ENCODE results near the gene ZC3H7B.

GRCh38 chr22:41387341-41387740 is 86.0 kb downstream of the ZC3H7B start:
- TF ChIP-seq CTCF (IDR thresholded peaks at IDR 0.05; ENCODE audit: insufficient read depth, low read length) (no peak), POLR2AphosphoS5 (IDR thresholded peaks at IDR 0.05; ENCODE audit: low read depth) (no peak), GABPA (IDR thresholded peaks at IDR 0.05; ENCODE audit: low read depth) (no peak)
- TF ChIP-seq, protein P1, sequence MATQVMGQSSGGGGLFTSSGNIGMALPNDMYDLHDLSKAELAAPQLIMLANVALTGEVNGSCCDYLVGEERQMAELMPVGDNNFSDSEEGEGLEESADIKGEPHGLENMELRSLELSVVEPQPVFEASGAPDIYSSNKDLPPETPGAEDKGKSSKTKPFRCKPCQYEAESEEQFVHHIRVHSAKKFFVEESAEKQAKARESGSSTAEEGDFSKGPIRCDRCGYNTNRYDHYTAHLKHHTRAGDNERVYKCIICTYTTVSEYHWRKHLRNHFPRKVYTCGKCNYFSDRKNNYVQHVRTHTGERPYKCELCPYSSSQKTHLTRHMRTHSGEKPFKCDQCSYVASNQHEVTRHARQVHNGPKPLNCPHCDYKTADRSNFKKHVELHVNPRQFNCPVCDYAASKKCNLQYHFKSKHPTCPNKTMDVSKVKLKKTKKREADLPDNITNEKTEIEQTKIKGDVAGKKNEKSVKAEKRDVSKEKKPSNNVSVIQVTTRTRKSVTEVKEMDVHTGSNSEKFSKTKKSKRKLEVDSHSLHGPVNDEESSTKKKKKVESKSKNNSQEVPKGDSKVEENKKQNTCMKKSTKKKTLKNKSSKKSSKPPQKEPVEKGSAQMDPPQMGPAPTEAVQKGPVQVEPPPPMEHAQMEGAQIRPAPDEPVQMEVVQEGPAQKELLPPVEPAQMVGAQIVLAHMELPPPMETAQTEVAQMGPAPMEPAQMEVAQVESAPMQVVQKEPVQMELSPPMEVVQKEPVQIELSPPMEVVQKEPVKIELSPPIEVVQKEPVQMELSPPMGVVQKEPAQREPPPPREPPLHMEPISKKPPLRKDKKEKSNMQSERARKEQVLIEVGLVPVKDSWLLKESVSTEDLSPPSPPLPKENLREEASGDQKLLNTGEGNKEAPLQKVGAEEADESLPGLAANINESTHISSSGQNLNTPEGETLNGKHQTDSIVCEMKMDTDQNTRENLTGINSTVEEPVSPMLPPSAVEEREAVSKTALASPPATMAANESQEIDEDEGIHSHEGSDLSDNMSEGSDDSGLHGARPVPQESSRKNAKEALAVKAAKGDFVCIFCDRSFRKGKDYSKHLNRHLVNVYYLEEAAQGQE (IDR thresholded peaks at IDR 0.05; ENCODE audit: insufficient replicate concordance, low read depth) = no peak
